NOMO-1 (cell line): ENCODE results near the gene SREK1.

Experiments
- DNase-seq, 2 experiments: peaks; one replicate each; lab custom pipeline; 2025; ENCODE audit not compliant: unreplicated experiment in 2 of 2; lab: John Stamatoyannopoulos, UW

Gene SREK1

GRCh38 chr5:66144074-66144833 is at the start of gene SREK1:
SREK1 (plus strand) TSS chr5:66144300; CDS start chr5:66144377, 77 bp downstream.
- peak; percentile 81 to 93 for DNase-seq

- DNase-seq = no peak
These were observed 43.2 kb upstream of the SREK1 start for GRCh38 chr5:66100851-66101250.

GRCh38 chr5:66113160-66113559 is 30.9 kb upstream of the SREK1 start:
- DNase-seq = no peak

GRCh38 chr5:66118304-66118703 is 25.8 kb upstream of the SREK1 start:
- no peak for DNase-seq

- no peak for DNase-seq
These were observed 21.6 kb upstream of the SREK1 start for GRCh38 chr5:66122379-66123034.

- no peak for DNase-seq
These were observed 15.0 kb upstream of the SREK1 start for GRCh38 chr5:66129144-66129543.

- DNase-seq = no peak
These were observed 13.6 kb upstream of the SREK1 start for GRCh38 chr5:66130493-66130892.

- DNase-seq = no peak
These were observed 9.7 kb upstream of the SREK1 start for GRCh38 chr5:66134407-66134861.

- no peak for DNase-seq
These were observed 8.0 kb upstream of the SREK1 start for GRCh38 chr5:66136053-66136452.

- DNase-seq = peak; percentile 28 to 65
These were observed 7.2 kb upstream of the SREK1 start for GRCh38 chr5:66136944-66137343.

- peak in 1 of 2 experiments; percentile 41 for DNase-seq
These were observed 5.3 kb upstream of the SREK1 start for GRCh38 chr5:66138637-66139317.

- no peak for DNase-seq
These were observed 4.8 kb upstream of the SREK1 start for GRCh38 chr5:66139318-66139712.

- DNase-seq = no peak
These were observed 1.7 kb upstream of the SREK1 start for GRCh38 chr5:66142417-66142816.

- no peak for DNase-seq
These were observed 527 bp upstream of the SREK1 start for GRCh38 chr5:66143473-66144073.

- DNase-seq = peak; percentile 71 to 75
These were observed 812 bp downstream of the SREK1 start for GRCh38 chr5:66144834-66145390.

GRCh38 chr5:66145737-66146136 is 1.6 kb downstream of the SREK1 start:
- DNase-seq = no peak

- no peak for DNase-seq
These were observed 5.8 kb downstream of the SREK1 start for GRCh38 chr5:66149950-66150349.

- DNase-seq = no peak
These were observed 6.9 kb downstream of the SREK1 start for GRCh38 chr5:66151030-66151429.

GRCh38 chr5:66151491-66151890 is 7.4 kb downstream of the SREK1 start:
- DNase-seq = no peak

GRCh38 chr5:66157046-66157445 is 12.9 kb downstream of the SREK1 start:
- no peak for DNase-seq

GRCh38 chr5:66161356-66161755 is 17.3 kb downstream of the SREK1 start:
- DNase-seq = no peak
